Activated CD4-positive, CD25-positive, alpha-beta regulatory T cell treated with anti-CD3 and anti-CD28 coated beads, Interleukin-2, amount 50 U/mL, for 16 hours (primary cell): ENCODE data around the gene QRFPR.
"Not testable (repeated sequence)": the region's sequence is repeated elsewhere in the genome, so short reads cannot be mapped to it uniquely, and the experiment has no call there.

Experiments
- DNase-seq: peaks from one replicate; pipeline ENCODE4 v3.0.0-alpha.2; 2020; ENCODE audit warnings: low read depth, low spot score

Gene QRFPR

GRCh38 chr4:121380776-121381462, at the start of gene QRFPR:
Gene QRFPR, minus strand, starts transcription at chr4:121381018. Its CDS starts 371 bp downstream, at chr4:121380647.
- DNase-seq: no peak

- no peak for DNase-seq
Measured at GRCh38 chr4:121428721-121429120, 47.9 kb upstream of the QRFPR start.

- no peak for DNase-seq
Measured at GRCh38 chr4:121421594-121421993, 40.8 kb upstream of the QRFPR start.

- DNase-seq: no peak
Measured at GRCh38 chr4:121411151-121411744, 30.4 kb upstream of the QRFPR start.

- DNase-seq: not testable (repeated sequence)
Measured at GRCh38 chr4:121408567-121408966, 27.7 kb upstream of the QRFPR start.

GRCh38 chr4:121400632-121401031, 19.8 kb upstream of the QRFPR start:
- DNase-seq: no peak

GRCh38 chr4:121397941-121398601, 17.3 kb upstream of the QRFPR start:
- DNase-seq: no peak

GRCh38 chr4:121397434-121397833, 16.6 kb upstream of the QRFPR start:
- no peak for DNase-seq

- DNase-seq: no peak
Measured at GRCh38 chr4:121392426-121393086, 11.7 kb upstream of the QRFPR start.

GRCh38 chr4:121390335-121390734, 9.5 kb upstream of the QRFPR start:
- DNase-seq: no peak

- DNase-seq: no peak
Measured at GRCh38 chr4:121379276-121379675, 1.5 kb downstream of the QRFPR start.

GRCh38 chr4:121377076-121377475, 3.7 kb downstream of the QRFPR start:
- no peak for DNase-seq

GRCh38 chr4:121376556-121376955, 4.3 kb downstream of the QRFPR start:
- DNase-seq: no peak

- DNase-seq: no peak
Measured at GRCh38 chr4:121376097-121376496, 4.7 kb downstream of the QRFPR start.

- DNase-seq: no peak
Measured at GRCh38 chr4:121375262-121375661, 5.6 kb downstream of the QRFPR start.

- DNase-seq: no peak
Measured at GRCh38 chr4:121373841-121374240, 7.0 kb downstream of the QRFPR start.

GRCh38 chr4:121370729-121371325, 10.0 kb downstream of the QRFPR start:
- no peak for DNase-seq

GRCh38 chr4:121360495-121360894, 20.3 kb downstream of the QRFPR start:
- DNase-seq: no peak

- DNase-seq: no peak
Measured at GRCh38 chr4:121358473-121358872, 22.3 kb downstream of the QRFPR start.

- no peak for DNase-seq
Measured at GRCh38 chr4:121353213-121353612, 27.6 kb downstream of the QRFPR start.

- no peak for DNase-seq
Measured at GRCh38 chr4:121344098-121344497, 36.7 kb downstream of the QRFPR start.

GRCh38 chr4:121340247-121340646, 40.6 kb downstream of the QRFPR start:
- DNase-seq: no peak
